ENCODE measurements around the gene TENM4.
A peak's percentile ranks its signal among the peaks of the same experiment; 100 is the strongest.

Gene TENM4

DNA sequence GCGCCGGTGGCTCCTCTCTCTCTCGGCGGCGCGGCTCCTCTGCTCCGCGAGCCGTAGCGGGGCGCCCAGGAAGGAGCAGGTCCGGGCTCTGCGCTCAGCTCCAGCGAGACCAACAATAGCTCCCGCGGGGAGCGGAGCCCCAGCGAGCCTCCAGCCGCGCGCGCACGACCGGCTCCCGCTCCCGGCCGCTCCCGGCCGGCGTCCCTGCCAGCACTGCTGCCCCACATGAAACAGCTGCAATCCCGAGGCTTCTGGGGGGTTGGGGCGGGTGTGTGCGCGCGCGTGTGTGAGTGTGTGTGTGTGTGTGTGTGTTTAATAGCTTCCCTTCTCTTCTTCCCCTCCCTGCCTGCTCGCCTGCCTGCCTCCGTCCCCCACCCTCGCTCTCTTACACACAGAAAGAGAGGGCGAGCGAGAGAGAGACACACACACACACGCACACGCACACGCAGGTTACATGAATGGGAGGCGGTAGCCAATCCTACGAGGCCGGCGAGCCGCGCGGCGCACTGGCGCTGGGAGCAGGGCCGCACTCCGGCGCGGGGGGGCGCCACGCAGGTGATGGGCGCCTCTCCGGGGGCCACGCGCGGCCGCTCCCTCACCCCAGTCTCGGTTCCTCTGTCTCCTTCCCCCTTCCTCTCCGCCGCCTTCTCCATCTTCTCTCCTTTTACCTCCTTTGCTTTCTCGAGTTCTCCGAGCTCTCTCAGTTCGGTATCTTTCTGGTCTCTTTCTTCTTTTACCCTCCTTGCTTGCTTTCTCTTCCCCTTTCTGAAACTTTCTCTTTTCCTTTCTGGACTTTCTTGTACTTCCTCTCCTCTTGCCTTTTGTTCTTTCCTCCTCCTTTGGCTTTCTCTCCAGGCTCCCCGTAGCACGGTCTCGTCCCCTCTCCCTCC lies at the start of gene TENM4:
TSS of gene TENM4 (minus strand) at position 460 of the 890 bp plus-strand sequence. CDS start 371,086 bp downstream, outside the sequence.
- DNase-seq: peak; percentile 47

GRCh38 chr11:79488286-79488685 lies 47.5 kb upstream of the TENM4 start:
- no peak for DNase-seq

DNA sequence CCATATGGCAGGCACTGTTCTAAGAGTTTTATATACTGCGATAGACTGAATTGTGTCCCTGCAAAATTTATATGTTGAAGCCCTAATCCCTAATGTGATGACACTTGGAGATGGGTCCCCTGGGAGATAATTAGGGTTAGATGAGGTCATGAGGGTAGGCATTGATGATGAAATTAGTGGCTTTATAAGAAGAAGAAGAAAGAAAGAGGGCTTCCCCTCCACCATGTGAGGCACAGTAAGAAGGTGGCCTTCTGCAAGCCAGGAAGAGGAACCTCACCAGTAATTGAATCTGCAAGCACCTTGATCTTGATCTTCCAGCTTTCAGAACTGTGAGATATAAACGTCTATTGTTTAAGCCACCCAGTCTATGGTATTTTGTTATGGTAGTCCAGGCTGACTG lies 46.6 kb upstream of the TENM4 start:
- DNase-seq: peak; percentile 25

DNA sequence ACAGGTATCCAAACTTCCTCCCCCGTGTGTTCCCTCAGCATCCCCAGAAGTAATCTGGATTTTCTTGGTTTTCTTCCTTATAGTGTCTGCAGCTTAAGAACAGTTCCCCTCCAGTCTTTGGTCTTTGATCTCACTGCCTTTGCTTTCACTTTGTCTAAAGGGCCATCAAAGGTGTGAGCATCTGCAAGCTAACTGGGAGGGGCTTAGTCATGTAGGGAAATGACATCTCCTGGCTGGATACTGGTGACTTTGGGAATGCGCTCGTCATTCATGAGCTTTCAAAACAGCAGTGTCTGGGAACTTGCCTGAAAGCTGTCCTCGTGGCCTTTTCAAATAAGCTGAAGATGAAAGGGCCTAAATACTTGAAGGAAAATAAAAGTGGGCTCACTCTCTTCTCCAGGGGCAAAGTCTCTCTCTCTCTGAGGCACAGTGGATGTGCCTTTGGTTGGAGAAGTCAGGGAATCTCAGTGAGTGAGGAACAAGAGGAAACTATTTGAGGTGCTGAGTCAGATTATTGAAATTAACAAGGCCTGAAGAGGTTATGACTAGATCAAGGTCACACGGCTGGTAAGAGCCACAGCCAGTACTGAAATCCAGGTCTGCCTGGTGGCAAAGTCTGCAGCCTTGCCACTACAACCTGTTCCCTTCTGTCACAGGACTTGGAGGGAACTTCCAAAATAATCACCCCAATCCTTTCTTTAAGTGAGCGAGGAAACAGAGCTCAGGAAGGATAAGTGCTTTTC lies 45.6 kb upstream of the TENM4 start:
- no peak for DNase-seq

DNA sequence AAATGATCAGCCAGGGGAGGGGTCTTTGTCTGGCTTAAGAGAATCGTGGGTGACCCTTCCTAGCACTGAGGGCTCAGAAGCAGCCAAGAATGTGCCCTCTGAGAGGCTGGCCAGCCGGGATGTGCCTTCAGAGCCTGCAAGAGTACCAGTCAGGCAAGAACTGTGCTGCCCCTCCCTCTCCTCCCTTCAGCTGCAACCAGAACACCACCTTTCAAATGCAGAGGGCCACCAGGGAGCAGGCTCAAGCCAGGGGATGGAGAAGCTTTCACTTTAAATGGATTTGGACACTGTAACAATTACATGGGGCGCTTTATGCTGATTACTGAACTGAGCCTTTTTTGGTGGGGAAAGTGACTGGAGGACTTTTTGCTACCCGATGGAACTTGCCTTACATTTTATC lies 44.9 kb upstream of the TENM4 start:
- DNase-seq: no peak

- DNase-seq: no peak
These were observed 44.0 kb upstream of the TENM4 start for GRCh38 chr11:79484872-79485271.

DNA sequence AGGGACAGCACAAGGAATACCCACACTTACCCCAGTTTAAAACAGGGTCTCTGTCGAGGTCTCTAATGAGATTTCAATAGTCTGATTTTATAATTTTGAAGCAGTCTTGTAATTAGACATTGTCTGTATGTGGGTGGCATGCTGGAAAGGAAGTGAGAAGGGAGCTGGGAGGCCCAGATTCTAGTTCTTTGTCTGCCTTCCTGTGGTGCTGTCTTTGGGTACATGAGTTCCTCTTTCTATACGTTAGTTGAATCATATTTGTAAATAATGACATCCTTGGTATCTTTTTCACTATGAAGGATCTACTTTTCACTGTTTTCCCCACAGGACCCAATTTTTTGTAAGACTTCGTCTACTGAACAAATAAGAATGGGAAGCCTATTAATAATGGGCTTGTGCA lies 42.0 kb upstream of the TENM4 start:
- DNase-seq: no peak

DNA sequence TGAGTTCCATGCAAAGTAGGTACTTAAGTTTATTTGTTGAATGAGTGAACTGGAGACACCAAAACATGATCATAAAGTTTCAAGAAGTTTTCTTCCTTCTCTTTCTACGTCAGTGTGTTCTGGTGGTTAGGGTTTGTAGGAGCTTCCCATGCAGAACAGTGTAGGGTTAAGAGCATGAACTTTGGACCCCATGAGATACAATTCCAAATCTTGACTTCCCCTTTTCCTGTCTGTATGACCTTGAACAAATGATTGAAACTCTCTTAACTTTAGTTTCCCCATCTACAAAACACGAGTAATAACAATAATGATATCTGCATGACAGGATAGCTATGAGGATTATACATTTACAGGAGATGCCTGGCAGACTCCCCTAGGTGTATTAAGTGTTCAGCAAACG lies 41.0 kb upstream of the TENM4 start:
- no peak for DNase-seq

GRCh38 chr11:79480864-79481263 lies 40.0 kb upstream of the TENM4 start:
- DNase-seq: no peak

DNA sequence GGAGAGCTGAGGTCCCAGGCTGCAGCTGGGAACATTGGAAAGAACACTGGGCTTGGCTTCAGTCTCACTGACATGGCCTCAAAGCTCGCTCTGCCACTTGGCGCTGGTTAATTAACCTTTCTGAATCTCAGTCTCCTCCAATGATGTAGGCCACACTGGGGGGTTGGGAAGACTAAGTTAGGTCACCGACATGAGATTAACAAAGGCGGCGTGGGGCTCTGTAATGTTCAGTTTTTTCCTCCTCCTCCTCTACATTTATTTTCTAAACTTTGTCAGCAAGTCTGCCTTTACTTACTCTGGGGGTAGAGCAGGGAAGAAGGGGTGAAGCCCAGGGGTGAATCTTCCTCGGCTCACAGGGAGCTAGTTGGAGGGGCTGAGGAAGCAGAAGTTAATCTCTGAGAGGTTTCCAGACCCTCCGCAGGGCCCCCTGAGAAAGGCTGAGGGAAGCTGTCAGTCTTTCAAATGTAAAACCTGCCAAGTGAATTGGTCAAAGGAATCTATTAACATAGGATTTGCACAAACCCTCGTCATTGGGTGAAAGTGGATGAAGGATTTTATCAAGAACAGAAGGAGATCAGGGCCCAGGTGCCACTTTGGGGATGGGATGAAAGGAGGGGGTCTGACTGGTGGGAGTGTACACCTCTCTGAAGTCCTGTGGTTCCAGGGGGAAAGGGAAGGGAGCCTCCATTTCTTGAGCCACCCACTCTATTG lies 32.1 kb upstream of the TENM4 start:
- no peak for DNase-seq

GRCh38 chr11:79471071-79471844 lies 30.4 kb upstream of the TENM4 start:
- no peak for DNase-seq

DNA sequence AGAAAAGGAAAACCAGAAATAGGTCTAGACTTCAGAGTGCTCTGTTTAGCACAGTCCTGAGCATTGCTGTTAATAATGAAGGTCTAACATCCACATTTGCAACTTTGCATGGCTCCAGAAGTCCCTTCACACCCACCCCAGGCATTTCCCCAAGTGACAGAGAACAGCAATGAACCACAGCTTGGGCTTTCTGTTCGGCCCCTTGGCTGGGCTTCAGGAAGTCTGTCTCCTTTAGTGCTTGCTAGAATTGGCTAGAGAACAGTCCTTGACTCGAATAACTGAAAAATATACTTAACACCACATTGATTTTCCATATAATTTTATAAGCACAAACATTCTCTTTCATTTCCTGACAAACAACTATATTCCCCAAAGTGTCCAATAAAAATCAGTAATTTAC lies 29.3 kb upstream of the TENM4 start:
- DNase-seq: no peak

- DNase-seq: no peak
These were observed 26.9 kb upstream of the TENM4 start for GRCh38 chr11:79467761-79468160.

DNA sequence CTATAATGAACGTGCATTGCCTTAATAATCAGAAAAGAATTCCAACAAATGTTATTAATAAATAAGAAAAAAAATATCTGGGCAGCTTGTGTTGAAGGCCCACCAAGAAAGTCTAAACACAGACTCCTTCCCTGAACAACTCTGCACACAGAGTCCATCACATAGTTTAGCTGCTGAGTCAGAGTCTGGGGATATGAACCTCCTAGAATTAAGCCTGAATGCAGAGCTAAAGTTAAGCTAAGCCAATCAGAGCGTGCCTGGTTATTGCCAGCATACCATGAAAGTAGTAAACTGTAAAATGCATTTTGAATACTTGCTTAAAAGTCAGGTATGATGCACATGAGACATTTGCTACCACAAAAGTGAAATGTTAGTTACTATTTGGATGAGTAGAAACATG lies 25.6 kb upstream of the TENM4 start:
- no peak for DNase-seq

DNA sequence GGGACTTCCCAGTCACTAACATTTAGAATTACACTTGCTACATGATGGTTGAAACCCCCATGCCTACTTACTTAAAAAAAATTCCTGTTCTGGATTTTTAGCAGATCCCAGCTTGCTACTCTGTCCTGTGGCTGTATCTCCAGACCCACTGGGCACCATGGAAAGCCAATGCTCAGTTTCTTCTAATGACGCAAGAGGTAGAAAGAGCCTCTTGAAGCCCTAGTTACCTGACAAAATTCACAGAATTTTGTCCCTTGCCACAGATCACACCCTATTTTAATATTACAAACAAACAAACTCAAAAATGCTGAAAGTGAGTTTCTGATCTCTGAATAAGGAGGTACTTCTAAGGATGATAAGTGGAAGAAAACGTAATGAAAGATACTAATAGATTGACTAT lies 24.3 kb upstream of the TENM4 start:
- no peak for DNase-seq

GRCh38 chr11:79461666-79462645 lies 21.1 kb upstream of the TENM4 start:
- DNase-seq: no peak

- DNase-seq: peak; percentile 35
These were observed 20.3 kb upstream of the TENM4 start for GRCh38 chr11:79461144-79461543.

- no peak for DNase-seq
These were observed 17.9 kb upstream of the TENM4 start for GRCh38 chr11:79458709-79459108.

- DNase-seq: no peak
These were observed 15.7 kb upstream of the TENM4 start for GRCh38 chr11:79456501-79456900.

DNA sequence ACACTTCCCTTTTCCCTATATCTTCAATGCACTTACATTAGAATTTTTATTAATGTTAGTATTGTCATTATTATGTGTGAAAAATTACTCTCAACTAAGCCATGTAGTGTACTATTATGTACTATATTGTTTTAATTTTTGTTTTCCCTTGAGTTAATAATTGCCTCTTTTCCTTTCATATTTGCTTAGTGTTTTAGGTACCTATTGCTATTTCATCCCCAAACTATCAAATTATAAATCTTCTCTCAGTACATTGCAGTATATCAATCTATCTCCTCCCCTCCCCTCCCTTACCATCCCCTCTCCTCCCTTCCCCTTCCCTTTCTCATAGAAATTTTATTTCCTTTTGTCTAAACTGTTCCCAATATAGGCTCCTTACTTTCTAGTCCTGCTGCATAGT lies 12.8 kb upstream of the TENM4 start:
- DNase-seq: no peak

DNA sequence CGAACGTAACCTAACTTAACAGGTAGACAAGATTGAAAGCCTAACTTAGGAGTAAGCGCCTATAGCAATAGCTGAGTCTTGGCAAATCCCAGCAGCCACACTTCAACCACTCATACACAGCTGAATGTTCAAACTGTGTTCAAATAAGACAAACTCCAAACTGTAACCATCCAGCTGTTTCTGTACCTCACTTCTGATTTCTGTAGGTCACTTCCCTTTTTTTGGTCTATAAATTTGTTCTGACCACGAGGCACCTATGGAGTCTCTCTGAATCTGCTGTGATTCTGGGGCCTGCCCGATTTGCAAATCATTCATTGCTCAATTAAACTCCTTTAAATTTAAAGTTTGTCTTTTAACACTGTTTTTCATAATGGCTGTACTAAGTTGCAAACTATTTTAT lies 8.2 kb upstream of the TENM4 start:
- DNase-seq: no peak

Data from NCI-H82 (cell line).